ENCODE measurements around the gene ISL1. TPM values are rescaled to one million over a fixed set of nuclear protein-coding genes. Genes with fewer than 3 reads are reported as not detected.

ISL1 gene
- total and polyA plus RNA-seq, 2 of the 8 experiments (the other 6 are each of a cell fraction or from before 2014, with no cell fraction given): 0.05 to 0.19 TPM

DNA sequence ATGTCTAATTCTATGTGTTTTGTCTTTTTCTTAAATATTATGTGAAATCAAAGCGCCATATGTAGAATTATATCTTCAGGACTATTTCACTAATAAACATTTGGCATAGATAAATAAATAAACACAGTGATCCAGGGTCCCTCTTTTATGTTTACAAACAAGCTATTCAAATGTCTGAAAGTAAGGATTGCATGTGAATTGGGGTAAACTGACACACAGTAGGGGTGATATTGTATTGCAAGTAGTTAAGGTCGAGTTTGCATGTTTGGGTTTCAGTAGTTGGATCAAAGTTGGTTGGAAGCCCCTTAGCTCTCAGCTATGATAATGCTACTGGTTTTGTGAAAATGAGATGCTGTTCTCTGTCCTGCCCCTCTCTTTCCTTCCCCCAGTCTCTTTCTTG lies 11.4 kb downstream of the ISL1 start (continued):
- TF ChIP-seq RFX5 (IDR thresholded peaks at IDR 0.05; ENCODE audit: borderline replicate concordance, low read depth, low read length) (no peak), TCF12 (IDR thresholded peaks at IDR 0.05; ENCODE audit: low read depth, low read length) (peak; percentile 82; the same call in 1 of the 2 replicates), KDM4A (IDR thresholded peaks at IDR 0.05; ENCODE audit: low read depth, low read length, severe bottlenecking) (no peak), JUN (IDR thresholded peaks at IDR 0.05; ENCODE audit: low read depth, low read length) (no peak), RAD21 (IDR thresholded peaks at IDR 0.05 in 1 of 2, conservative IDR thresholded peaks at IDR 0.05 in 1 of 2; ENCODE audit: low read depth in 2 of 2, low read length in 2 of 2) (no peak), BCL11A (IDR thresholded peaks at IDR 0.05; ENCODE audit: low read depth in 2 of 2, low read length in 2 of 2) (peak in 1 of 2 experiments; percentile 50)
- TF ChIP-seq, protein P1, sequence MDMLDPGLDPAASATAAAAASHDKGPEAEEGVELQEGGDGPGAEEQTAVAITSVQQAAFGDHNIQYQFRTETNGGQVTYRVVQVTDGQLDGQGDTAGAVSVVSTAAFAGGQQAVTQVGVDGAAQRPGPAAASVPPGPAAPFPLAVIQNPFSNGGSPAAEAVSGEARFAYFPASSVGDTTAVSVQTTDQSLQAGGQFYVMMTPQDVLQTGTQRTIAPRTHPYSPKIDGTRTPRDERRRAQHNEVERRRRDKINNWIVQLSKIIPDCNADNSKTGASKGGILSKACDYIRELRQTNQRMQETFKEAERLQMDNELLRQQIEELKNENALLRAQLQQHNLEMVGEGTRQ (IDR thresholded peaks at IDR 0.05; ENCODE audit: low read length): no peak
- TF ChIP-seq, protein P2, sequence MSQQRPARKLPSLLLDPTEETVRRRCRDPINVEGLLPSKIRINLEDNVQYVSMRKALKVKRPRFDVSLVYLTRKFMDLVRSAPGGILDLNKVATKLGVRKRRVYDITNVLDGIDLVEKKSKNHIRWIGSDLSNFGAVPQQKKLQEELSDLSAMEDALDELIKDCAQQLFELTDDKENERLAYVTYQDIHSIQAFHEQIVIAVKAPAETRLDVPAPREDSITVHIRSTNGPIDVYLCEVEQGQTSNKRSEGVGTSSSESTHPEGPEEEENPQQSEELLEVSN (IDR thresholded peaks at IDR 0.05): no peak

Measured in H1 (cell line).